SK-N-MC (cell line): ENCODE results near the gene TMIGD3.

Source experiments
- EZH2 ChIP-seq: fragments of 200-600 bp; sonication (generic); IDR thresholded peaks from one replicate; pipeline ENCODE4 v1.6.1; 2017; ENCODE audit warnings: antibody characterized with exemption
- POLR2AphosphoS5 ChIP-seq: IDR thresholded peaks from 2 replicates; pipeline ENCODE4 v1.6.1; 2012; ENCODE audit warnings: mild to moderate bottlenecking, low read depth, low read length, borderline replicate concordance

- no peak for TF ChIP-seq POLR2AphosphoS5
- TF ChIP-seq EZH2: no peak
Observed at GRCh38 chr1:111515291-111516004, 12.0 kb upstream of the TMIGD3 start.
